ENCODE data around the gene KLC1.
A peak's percentile ranks its signal among the peaks of the same experiment; 100 is the strongest.

KLC1 gene

GRCh38 chr14:103716899-103717411, 87.9 kb downstream of the KLC1 start:
- no peaks in the 10 kb centered on the region for H3K9me3 Mint-ChIP-seq
- H3K36me3 Mint-ChIP-seq (ENCODE audit: low read depth) = peaks cover 7% of the 10 kb centered on the region
- H3K4me3 Mint-ChIP-seq = peak overlapping the region; percentile 87
- no peaks in the 10 kb centered on the region for H3K27me3 Mint-ChIP-seq
- peaks cover 59% of the 10 kb centered on the region for H3K4me1 Mint-ChIP-seq (ENCODE audit: low read depth)
- H3K27ac Mint-ChIP-seq = no peak overlapping the region

GRCh38 chr14:103718572-103718971, 89.6 kb downstream of the KLC1 start:
- no peaks in the 10 kb centered on the region for H3K9me3 Mint-ChIP-seq
- no peak overlapping the region for H3K27ac Mint-ChIP-seq
- H3K4me1 Mint-ChIP-seq (ENCODE audit: low read depth) = peaks cover 50% of the 10 kb centered on the region
- H3K4me3 Mint-ChIP-seq = no peak overlapping the region
- no peaks in the 10 kb centered on the region for H3K27me3 Mint-ChIP-seq
- peaks cover 7% of the 10 kb centered on the region for H3K36me3 Mint-ChIP-seq (ENCODE audit: low read depth)

- no peaks in the 10 kb centered on the region for H3K9me3 Mint-ChIP-seq
- H3K4me3 Mint-ChIP-seq = no peak overlapping the region
- no peak overlapping the region for H3K27ac Mint-ChIP-seq
- H3K4me1 Mint-ChIP-seq (ENCODE audit: low read depth) = peaks cover 42% of the 10 kb centered on the region
- no peaks in the 10 kb centered on the region for H3K36me3 Mint-ChIP-seq (ENCODE audit: low read depth)
- no peaks in the 10 kb centered on the region for H3K27me3 Mint-ChIP-seq
These were observed 90.7 kb downstream of the KLC1 start for GRCh38 chr14:103719751-103720150.

- Mint-ChIP-seq H3K4me1 (ENCODE audit: low read depth) (peaks cover 39% of the 10 kb centered on the region), H3K27me3 (no peaks in the 10 kb centered on the region), H3K36me3 (ENCODE audit: low read depth) (no peaks in the 10 kb centered on the region), H3K9me3 (no peaks in the 10 kb centered on the region), H3K4me3 (no peak overlapping the region), H3K27ac (no peak overlapping the region)
These were observed 92.5 kb downstream of the KLC1 start for GRCh38 chr14:103721334-103722120.

GRCh38 chr14:103723748-103724081, 94.7 kb downstream of the KLC1 start:
- Mint-ChIP-seq H3K27me3 (no peaks in the 10 kb centered on the region), H3K9me3 (no peaks in the 10 kb centered on the region)

GRCh38 chr14:103724116-103724515, 95.1 kb downstream of the KLC1 start:
- H3K36me3 Mint-ChIP-seq (ENCODE audit: low read depth) = no peaks in the 10 kb centered on the region

More at GRCh38 chr14:103723748-103724081, 94.7 kb downstream of the KLC1 start:
- Mint-ChIP-seq H3K27ac (no peak overlapping the region), H3K4me3 (no peak overlapping the region), H3K4me1 (ENCODE audit: low read depth) (peaks cover 23% of the 10 kb centered on the region), H3K36me3 (ENCODE audit: low read depth) (no peaks in the 10 kb centered on the region)

GRCh38 chr14:103725001-103725682, 96.1 kb downstream of the KLC1 start:
- H3K9me3 Mint-ChIP-seq = no peaks in the 10 kb centered on the region
- H3K4me3 Mint-ChIP-seq = no peak overlapping the region
- no peak overlapping the region for H3K27ac Mint-ChIP-seq
- H3K4me1 Mint-ChIP-seq (ENCODE audit: low read depth) = peaks cover 10% of the 10 kb centered on the region
- no peaks in the 10 kb centered on the region for H3K27me3 Mint-ChIP-seq
- no peaks in the 10 kb centered on the region for H3K36me3 Mint-ChIP-seq (ENCODE audit: low read depth)

More at GRCh38 chr14:103724116-103724515, 95.1 kb downstream of the KLC1 start:
- Mint-ChIP-seq H3K9me3 (no peaks in the 10 kb centered on the region), H3K27ac (no peak overlapping the region), H3K27me3 (no peaks in the 10 kb centered on the region), H3K4me1 (ENCODE audit: low read depth) (peaks cover 20% of the 10 kb centered on the region), H3K4me3 (no peak overlapping the region)

GRCh38 chr14:103725739-103726395, 96.9 kb downstream of the KLC1 start:
- Mint-ChIP-seq H3K9me3 (no peaks in the 10 kb centered on the region), H3K27ac (no peak overlapping the region), H3K4me1 (ENCODE audit: low read depth) (peaks cover 8% of the 10 kb centered on the region), H3K36me3 (ENCODE audit: low read depth) (no peaks in the 10 kb centered on the region), H3K4me3 (no peak overlapping the region), H3K27me3 (no peaks in the 10 kb centered on the region)

GRCh38 chr14:103726474-103726873, 97.5 kb downstream of the KLC1 start:
- H3K27ac Mint-ChIP-seq = no peak overlapping the region
- no peak overlapping the region for H3K4me3 Mint-ChIP-seq
- no peaks in the 10 kb centered on the region for H3K9me3 Mint-ChIP-seq
- peaks cover 5% of the 10 kb centered on the region for H3K4me1 Mint-ChIP-seq (ENCODE audit: low read depth)
- H3K36me3 Mint-ChIP-seq (ENCODE audit: low read depth) = no peaks in the 10 kb centered on the region
- no peaks in the 10 kb centered on the region for H3K27me3 Mint-ChIP-seq

GRCh38 chr14:103727313-103727980, 98.4 kb downstream of the KLC1 start:
- Mint-ChIP-seq H3K27ac (no peak overlapping the region), H3K27me3 (no peaks in the 10 kb centered on the region), H3K36me3 (ENCODE audit: low read depth) (no peaks in the 10 kb centered on the region), H3K9me3 (no peaks in the 10 kb centered on the region), H3K4me1 (ENCODE audit: low read depth) (no peaks in the 10 kb centered on the region), H3K4me3 (no peak overlapping the region)

GRCh38 chr14:103728141-103728540, 99.1 kb downstream of the KLC1 start:
- Mint-ChIP-seq H3K36me3 (ENCODE audit: low read depth) (peaks cover 4% of the 10 kb centered on the region), H3K27me3 (no peaks in the 10 kb centered on the region), H3K4me1 (ENCODE audit: low read depth) (no peaks in the 10 kb centered on the region), H3K4me3 (no peak overlapping the region), H3K27ac (no peak overlapping the region), H3K9me3 (no peaks in the 10 kb centered on the region)

GRCh38 chr14:103728721-103729120, 99.7 kb downstream of the KLC1 start:
- H3K9me3 Mint-ChIP-seq = no peaks in the 10 kb centered on the region
- H3K4me3 Mint-ChIP-seq = no peak overlapping the region
- H3K36me3 Mint-ChIP-seq (ENCODE audit: low read depth) = peaks cover 4% of the 10 kb centered on the region
- no peaks in the 10 kb centered on the region for H3K4me1 Mint-ChIP-seq (ENCODE audit: low read depth)
- H3K27me3 Mint-ChIP-seq = no peaks in the 10 kb centered on the region
- no peak overlapping the region for H3K27ac Mint-ChIP-seq

- Mint-ChIP-seq H3K27ac (no peak overlapping the region), H3K9me3 (no peaks in the 10 kb centered on the region), H3K27me3 (no peaks in the 10 kb centered on the region), H3K4me3 (no peak overlapping the region), H3K36me3 (ENCODE audit: low read depth) (peaks cover 4% of the 10 kb centered on the region), H3K4me1 (ENCODE audit: low read depth) (no peaks in the 10 kb centered on the region)
These were observed 100.8 kb downstream of the KLC1 start for GRCh38 chr14:103729496-103730448.

- H3K36me3 Mint-ChIP-seq (ENCODE audit: low read depth) = peaks cover 4% of the 10 kb centered on the region
- H3K4me1 Mint-ChIP-seq (ENCODE audit: low read depth) = no peaks in the 10 kb centered on the region
- no peak overlapping the region for H3K27ac Mint-ChIP-seq
- no peak overlapping the region for H3K4me3 Mint-ChIP-seq
- no peaks in the 10 kb centered on the region for H3K27me3 Mint-ChIP-seq
- H3K9me3 Mint-ChIP-seq = no peaks in the 10 kb centered on the region
These were observed 101.6 kb downstream of the KLC1 start for GRCh38 chr14:103730490-103731035.
